ENCODE results near the gene CDK11B. TPM values are rescaled to one million over a fixed set of nuclear protein-coding genes. Genes with fewer than 3 reads are reported as not detected.
"Not testable (repeated sequence)": the region's sequence is repeated elsewhere in the genome, so short reads cannot be mapped to it uniquely, and the experiment has no call there.

CDK11B gene
- total RNA-seq, 1 donor: 5.8 TPM

GRCh38 chr1:1677718-1678580 lies 19.1 kb upstream of the CDK11B start:
- H3K9me3 ChIP-seq (ENCODE audit: low read depth, low read length): no peaks in the 10 kb centered on the region
- no peak overlapping the region for H3K27ac ChIP-seq (ENCODE audit: low read depth, low read length)
- H2AFZ ChIP-seq (ENCODE audit: low read length): no peak overlapping the region
- DNase-seq (ENCODE audit: insufficient read length, low spot score, missing footprints): peak; percentile 71
- H3K79me2 ChIP-seq (ENCODE audit: insufficient read depth, low read length): peaks cover 43% of the 10 kb centered on the region
- peaks cover 30% of the 10 kb centered on the region for H4K20me1 ChIP-seq (ENCODE audit: insufficient read depth, low read length)
- TF ChIP-seq CTCF (IDR thresholded peaks at IDR 0.05; ENCODE audit: extremely low read depth, low read depth, low read length): no peak
- no peak overlapping the region for H3K4me3 ChIP-seq (ENCODE audit: insufficient read depth, low read length)
- H3K27me3 ChIP-seq (ENCODE audit: insufficient read depth, low read length): no peaks in the 10 kb centered on the region
- peaks cover 6% of the 10 kb centered on the region for H3K36me3 ChIP-seq (ENCODE audit: insufficient read depth, low read length)
- no peaks in the 10 kb centered on the region for H3K4me1 ChIP-seq (ENCODE audit: insufficient read depth, low read length)
- H3K4me2 ChIP-seq (ENCODE audit: insufficient read depth, low read length): no peak overlapping the region

GRCh38 chr1:1676087-1676486 lies 17.3 kb upstream of the CDK11B start:
- H4K20me1 ChIP-seq (ENCODE audit: insufficient read depth, low read length): peaks cover 21% of the 10 kb centered on the region

GRCh38 chr1:1675218-1675617 lies 16.4 kb upstream of the CDK11B start:
- DNase-seq (ENCODE audit: insufficient read length, low spot score, missing footprints); H2AFZ ChIP-seq (ENCODE audit: low read length); H3K4me1 ChIP-seq (ENCODE audit: insufficient read depth, low read length); H3K9me3 ChIP-seq (ENCODE audit: low read depth, low read length); H3K27me3 ChIP-seq (ENCODE audit: insufficient read depth, low read length); H3K27ac ChIP-seq (ENCODE audit: low read depth, low read length); H3K4me2 ChIP-seq (ENCODE audit: insufficient read depth, low read length); H3K4me3 ChIP-seq (ENCODE audit: insufficient read depth, low read length): not testable (repeated sequence)
- Histone ChIP-seq H3K79me2 (ENCODE audit: insufficient read depth, low read length) (peaks cover 20% of the 10 kb centered on the region), H4K20me1 (ENCODE audit: insufficient read depth, low read length) (peaks cover 17% of the 10 kb centered on the region), H3K36me3 (ENCODE audit: insufficient read depth, low read length) (peaks cover 20% of the 10 kb centered on the region)

More at GRCh38 chr1:1676087-1676486, 17.3 kb upstream of the CDK11B start:
- H3K36me3 ChIP-seq (ENCODE audit: insufficient read depth, low read length): peaks cover 14% of the 10 kb centered on the region
- not testable (repeated sequence) for H2AFZ ChIP-seq (ENCODE audit: low read length); H3K4me1 ChIP-seq (ENCODE audit: insufficient read depth, low read length); H3K27me3 ChIP-seq (ENCODE audit: insufficient read depth, low read length); H3K27ac ChIP-seq (ENCODE audit: low read depth, low read length); H3K9me3 ChIP-seq (ENCODE audit: low read depth, low read length); DNase-seq (ENCODE audit: insufficient read length, low spot score, missing footprints); H3K4me2 ChIP-seq (ENCODE audit: insufficient read depth, low read length); H3K4me3 ChIP-seq (ENCODE audit: insufficient read depth, low read length)
- H3K79me2 ChIP-seq (ENCODE audit: insufficient read depth, low read length): peaks cover 29% of the 10 kb centered on the region

DNA sequence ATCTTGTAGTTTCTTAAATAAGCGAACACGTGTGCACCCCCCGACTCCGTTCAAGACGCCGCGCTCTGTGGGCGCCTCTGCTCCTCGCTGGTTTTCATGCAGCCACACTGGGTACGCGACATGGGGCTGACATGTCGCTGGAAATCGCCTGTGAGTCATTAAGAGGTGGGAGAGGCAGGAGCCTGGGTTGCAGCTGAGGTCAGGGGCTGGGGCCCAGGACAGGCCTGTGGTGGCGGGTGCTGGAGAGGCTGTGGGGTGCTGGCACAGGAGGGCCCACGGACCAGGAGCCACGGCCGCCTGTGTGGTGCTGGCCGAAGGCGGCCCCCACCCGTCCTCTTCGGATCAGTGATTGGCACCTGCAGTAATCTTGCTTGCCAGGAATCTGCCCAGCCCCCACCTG lies 16.0 kb upstream of the CDK11B start:
- not testable (repeated sequence) for H3K9me3 ChIP-seq (ENCODE audit: low read depth, low read length); DNase-seq (ENCODE audit: insufficient read length, low spot score, missing footprints); H2AFZ ChIP-seq (ENCODE audit: low read length); H3K4me2 ChIP-seq (ENCODE audit: insufficient read depth, low read length); H3K4me1 ChIP-seq (ENCODE audit: insufficient read depth, low read length); H3K27me3 ChIP-seq (ENCODE audit: insufficient read depth, low read length); H3K27ac ChIP-seq (ENCODE audit: low read depth, low read length); H3K4me3 ChIP-seq (ENCODE audit: insufficient read depth, low read length)
- peaks cover 19% of the 10 kb centered on the region for H3K79me2 ChIP-seq (ENCODE audit: insufficient read depth, low read length)
- peaks cover 23% of the 10 kb centered on the region for H3K36me3 ChIP-seq (ENCODE audit: insufficient read depth, low read length)
- peaks cover 17% of the 10 kb centered on the region for H4K20me1 ChIP-seq (ENCODE audit: insufficient read depth, low read length)

DNA sequence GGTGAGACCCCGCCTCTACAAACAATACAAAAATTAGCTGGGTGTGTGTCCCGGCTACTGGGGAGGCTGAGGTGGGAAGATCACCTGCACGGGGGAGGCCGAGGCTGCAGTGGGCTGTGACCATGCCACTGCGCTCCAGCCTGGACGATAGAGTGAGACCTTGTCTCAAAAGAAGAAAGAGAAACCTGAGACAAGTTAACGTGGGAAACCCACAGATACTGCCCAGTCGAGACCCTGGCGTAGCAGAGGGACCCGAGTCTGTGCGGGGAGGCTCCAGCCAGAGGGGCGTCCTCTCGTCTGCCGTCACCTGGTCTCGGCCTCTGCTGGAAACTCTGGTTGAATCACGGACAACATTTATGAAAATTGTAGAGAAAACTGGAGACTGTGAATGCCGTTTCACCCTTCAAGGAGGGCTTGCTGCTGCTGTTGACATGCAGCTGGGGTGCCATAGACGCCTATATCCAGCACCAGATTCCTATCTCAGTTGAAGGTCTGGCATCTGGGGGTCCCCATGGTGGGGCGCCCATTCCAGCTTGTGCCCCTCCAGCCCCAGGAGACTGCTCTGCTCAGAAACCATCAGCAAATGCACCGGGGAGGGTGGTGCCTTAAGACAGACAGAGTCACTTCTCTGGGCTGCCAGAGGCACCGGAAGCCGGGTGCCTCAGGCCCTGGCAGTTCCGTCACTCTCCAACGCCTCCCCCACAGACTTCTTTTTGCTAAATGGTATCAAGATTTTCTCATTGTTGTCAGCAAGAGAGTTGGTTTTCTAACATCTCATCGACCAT lies 13.6 kb upstream of the CDK11B start:
- Histone ChIP-seq H2AFZ (ENCODE audit: low read length) (no peak overlapping the region), H3K4me3 (ENCODE audit: insufficient read depth, low read length) (no peak overlapping the region), H4K20me1 (ENCODE audit: insufficient read depth, low read length) (no peaks in the 10 kb centered on the region), H3K79me2 (ENCODE audit: insufficient read depth, low read length) (no peaks in the 10 kb centered on the region), H3K27ac (ENCODE audit: low read depth, low read length) (no peak overlapping the region), H3K4me2 (ENCODE audit: insufficient read depth, low read length) (no peak overlapping the region), H3K36me3 (ENCODE audit: insufficient read depth, low read length) (peaks cover 30% of the 10 kb centered on the region), H3K27me3 (ENCODE audit: insufficient read depth, low read length) (no peaks in the 10 kb centered on the region), H3K4me1 (ENCODE audit: insufficient read depth, low read length) (no peaks in the 10 kb centered on the region), H3K9me3 (ENCODE audit: low read depth, low read length) (no peaks in the 10 kb centered on the region)
- TF ChIP-seq CTCF (IDR thresholded peaks at IDR 0.05; ENCODE audit: extremely low read depth, low read depth, low read length): no peak
- peak; percentile 38 for DNase-seq (ENCODE audit: insufficient read length, low spot score, missing footprints)

Measured in osteoblast (primary cell).